Peyer's patch (tissue), 4 donors: ENCODE data around the gene PAK4. TPM values are rescaled to one million over a fixed set of nuclear protein-coding genes. Genes with fewer than 3 reads are reported as not detected.

ENCODE experiments used
- DNase-seq, 3 donors: peaks; one replicate each; pipeline ENCODE4 v3.0.0-alpha.2; 2017 to 2019
- H3K27ac ChIP-seq, 4 donors: fragments of 200-600 bp; sonication (generic); one replicate each; pipeline ENCODE4 v1.5.1; 2016 to 2019
- H3K27me3 ChIP-seq, 2 donors: fragments of 200-600 bp; sonication (generic); one replicate each; pipeline ENCODE4 v1.5.1; 2019
- H3K36me3 ChIP-seq, 3 donors: fragments of 200-600 bp; sonication (generic); one replicate each; pipeline ENCODE4 v1.5.1; 2016 to 2019
- H3K4me1 ChIP-seq, 4 donors: fragments of 200-600 bp; sonication (generic); one replicate each; pipeline ENCODE4 v1.5.1; 2016 to 2019
- H3K4me3 ChIP-seq, 4 donors: fragments of 200-600 bp; sonication (generic); 1 replicate in 3 of 4; 2 replicates in 1 of 4; pipeline ENCODE4 v1.5.1; 2016 to 2019; ENCODE audit warnings: mild to moderate bottlenecking in 1 of 4
- H3K9me3 ChIP-seq, 4 donors: fragments of 200-600 bp; sonication (generic); one replicate each; pipeline ENCODE4 v1.5.1; 2016 to 2019; ENCODE audit warnings: mild to moderate bottlenecking in 1 of 4
- POLR2A ChIP-seq, 2 donors: fragments of 450-650 bp; IDR thresholded peaks; one replicate each; pipeline ENCODE4 v1.5.1; 2017; ENCODE audit warnings: antibody characterized with exemption in 2 of 2, mild to moderate bottlenecking in 2 of 2, moderate library complexity in 2 of 2
- total RNA-seq, 4 donors: library from RNA; depleted of rRNA; stranded (reverse); fragments of >200 nt; gene quantifications; one replicate each; pipeline ENCODE4 v1.1.0, GENCODE V29; 2016
- TF ChIP-seq, protein P1 (sequence below), 6 experiments: fragments of 450-650 bp in 4 of 6; fragments of 200-600 bp in 2 of 6; sonication (generic) in 1 of 6; IDR thresholded peaks; one replicate each; pipeline ENCODE4 v1.5.1; 2017 to 2019; ENCODE audit warnings: antibody characterized with exemption in 6 of 6, mild to moderate bottlenecking in 3 of 6, moderate library complexity in 1 of 6

The PAK4 gene
- total RNA-seq, 4 donors from 2014 or later = 24.8 to 73.0 (median 45.7) TPM

DNA sequence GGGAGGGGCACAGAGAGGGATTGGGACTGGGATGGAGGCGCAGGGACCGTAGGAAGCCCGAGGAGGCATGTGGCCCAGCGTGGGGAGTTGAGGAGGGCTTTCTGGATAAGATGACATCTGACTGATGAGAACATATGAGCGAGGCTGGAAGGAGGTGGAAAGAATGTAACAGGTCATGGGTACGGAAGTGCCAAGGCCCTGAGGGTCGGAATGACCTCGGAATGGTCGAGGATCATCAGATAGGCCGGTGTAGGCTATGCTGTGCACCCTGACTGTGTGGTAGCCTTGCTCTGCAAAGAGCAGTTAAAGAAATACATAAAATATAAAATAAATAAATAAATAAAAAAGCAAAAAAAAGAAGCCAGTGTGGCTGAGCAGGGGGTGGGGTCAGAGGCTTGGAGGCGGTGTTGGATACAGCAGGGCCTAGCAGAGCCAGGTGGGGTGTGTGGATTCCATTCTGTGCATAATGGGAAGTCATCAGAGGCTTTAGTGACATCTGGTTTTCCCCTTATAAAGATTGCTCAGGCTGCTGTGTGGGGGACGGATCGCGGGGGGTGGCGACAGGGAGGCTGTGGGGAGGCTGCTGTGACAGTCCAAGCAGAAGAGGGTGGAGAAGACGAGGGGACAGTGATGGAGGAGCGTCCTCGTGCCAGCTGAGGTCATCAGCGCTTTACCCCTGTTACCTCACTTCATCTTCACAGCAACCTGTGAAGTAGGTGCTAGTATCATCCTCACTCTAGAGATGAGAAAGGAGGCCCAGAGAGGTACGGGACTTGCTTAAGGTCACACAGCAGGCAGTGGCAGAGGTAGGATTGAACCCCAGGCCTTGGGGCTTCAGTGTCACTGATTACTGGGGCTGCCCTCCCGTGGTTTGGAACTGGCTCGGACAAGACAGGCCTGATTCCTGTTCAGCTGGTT is 5.0 kb downstream of the PAK4 start:
- H3K27me3 ChIP-seq = no peaks in the 10 kb centered on the region
- H3K36me3 ChIP-seq = no peaks in the 10 kb centered on the region
- H3K9me3 ChIP-seq = no peaks in the 10 kb centered on the region
- peak overlapping the region in 1 of 4 donors; percentile 5 for H3K27ac ChIP-seq
- no peak for DNase-seq
- no peak overlapping the region for H3K4me3 ChIP-seq
- TF ChIP-seq, protein P1, sequence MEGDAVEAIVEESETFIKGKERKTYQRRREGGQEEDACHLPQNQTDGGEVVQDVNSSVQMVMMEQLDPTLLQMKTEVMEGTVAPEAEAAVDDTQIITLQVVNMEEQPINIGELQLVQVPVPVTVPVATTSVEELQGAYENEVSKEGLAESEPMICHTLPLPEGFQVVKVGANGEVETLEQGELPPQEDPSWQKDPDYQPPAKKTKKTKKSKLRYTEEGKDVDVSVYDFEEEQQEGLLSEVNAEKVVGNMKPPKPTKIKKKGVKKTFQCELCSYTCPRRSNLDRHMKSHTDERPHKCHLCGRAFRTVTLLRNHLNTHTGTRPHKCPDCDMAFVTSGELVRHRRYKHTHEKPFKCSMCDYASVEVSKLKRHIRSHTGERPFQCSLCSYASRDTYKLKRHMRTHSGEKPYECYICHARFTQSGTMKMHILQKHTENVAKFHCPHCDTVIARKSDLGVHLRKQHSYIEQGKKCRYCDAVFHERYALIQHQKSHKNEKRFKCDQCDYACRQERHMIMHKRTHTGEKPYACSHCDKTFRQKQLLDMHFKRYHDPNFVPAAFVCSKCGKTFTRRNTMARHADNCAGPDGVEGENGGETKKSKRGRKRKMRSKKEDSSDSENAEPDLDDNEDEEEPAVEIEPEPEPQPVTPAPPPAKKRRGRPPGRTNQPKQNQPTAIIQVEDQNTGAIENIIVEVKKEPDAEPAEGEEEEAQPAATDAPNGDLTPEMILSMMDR (IDR thresholded peaks at IDR 0.05) = no peak
- TF ChIP-seq POLR2A (IDR thresholded peaks at IDR 0.05) = no peak
- H3K4me1 ChIP-seq = peaks cover 0 to 79% (median 2%) of the 10 kb centered on the region in 4 donors

DNA sequence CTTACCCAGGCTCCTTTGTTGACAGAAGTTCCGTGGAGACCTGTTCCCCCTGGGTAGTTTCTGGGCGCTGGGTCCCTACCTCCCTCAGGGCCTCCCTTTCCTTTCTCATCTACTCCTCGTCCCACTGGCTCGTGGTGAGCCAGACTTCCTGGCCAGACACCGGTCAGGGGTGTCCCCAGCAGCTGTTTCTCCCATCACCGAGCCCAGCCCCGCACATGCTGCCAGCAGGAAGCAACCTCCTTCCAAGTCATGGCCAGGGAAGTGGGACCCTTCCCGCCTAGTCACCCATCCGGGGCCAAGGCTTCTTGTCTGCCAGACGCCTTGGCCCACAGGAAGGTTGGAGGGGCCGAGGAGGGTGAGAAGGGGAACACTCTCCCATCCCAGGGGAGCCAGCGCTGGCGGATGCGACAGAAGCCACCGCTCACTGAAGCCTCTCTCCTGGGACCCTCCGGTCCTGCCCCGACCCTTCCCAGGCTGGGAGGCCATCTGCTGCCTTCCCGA is 5.7 kb downstream of the PAK4 start:
- H3K9me3 ChIP-seq = no peaks in the 10 kb centered on the region
- no peaks in the 10 kb centered on the region for H3K27me3 ChIP-seq
- TF ChIP-seq, protein P1 (IDR thresholded peaks at IDR 0.05) = no peak
- TF ChIP-seq POLR2A (IDR thresholded peaks at IDR 0.05) = no peak
- peaks cover 0 to 82% (median 3%) of the 10 kb centered on the region in 4 donors for H3K4me1 ChIP-seq
- no peak for DNase-seq
- H3K36me3 ChIP-seq = no peaks in the 10 kb centered on the region
- no peak overlapping the region for H3K4me3 ChIP-seq
- H3K27ac ChIP-seq = peak overlapping the region in 1 of 4 donors; percentile 32

DNA sequence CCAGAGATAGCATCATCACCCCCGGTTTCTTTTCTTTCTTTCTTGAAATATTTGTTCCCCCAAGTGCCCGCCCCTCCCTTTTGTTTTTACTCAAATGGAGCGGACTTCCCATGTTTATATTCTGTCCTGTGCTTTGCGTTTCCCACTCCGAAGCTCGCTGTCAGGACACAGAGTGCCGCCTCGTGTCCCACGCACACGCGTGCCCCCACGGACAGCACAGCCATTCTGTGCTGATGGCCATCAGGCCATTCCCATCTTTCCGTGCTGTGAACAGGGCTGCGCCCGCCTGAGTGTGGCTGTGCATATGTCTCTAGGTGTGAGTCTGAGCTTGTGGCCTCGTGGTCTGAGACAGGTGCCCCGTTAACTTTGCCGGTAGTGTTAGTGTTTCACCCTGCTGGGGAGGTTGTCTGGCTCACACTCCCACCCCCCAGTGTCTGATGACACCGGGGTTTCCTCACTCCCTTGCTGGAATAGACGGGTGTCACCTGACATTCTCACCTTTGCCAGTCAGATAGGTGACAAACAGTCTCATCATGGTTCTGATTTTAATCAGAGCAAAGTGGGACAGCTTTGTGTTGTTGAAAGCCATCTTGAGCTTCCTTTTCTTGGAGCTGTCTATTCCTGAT is 6.9 kb downstream of the PAK4 start:
- TF ChIP-seq, protein P1 (IDR thresholded peaks at IDR 0.05) = no peak
- no peak for TF ChIP-seq POLR2A (IDR thresholded peaks at IDR 0.05)
- peaks cover 0 to 82% (median 6%) of the 10 kb centered on the region in 4 donors for H3K4me1 ChIP-seq
- H3K27me3 ChIP-seq = no peaks in the 10 kb centered on the region
- H3K4me3 ChIP-seq = no peak overlapping the region
- DNase-seq = no peak
- peak overlapping the region in 1 of 4 donors; percentile 22 for H3K27ac ChIP-seq
- no peaks in the 10 kb centered on the region for H3K36me3 ChIP-seq
- H3K9me3 ChIP-seq = no peaks in the 10 kb centered on the region

DNA sequence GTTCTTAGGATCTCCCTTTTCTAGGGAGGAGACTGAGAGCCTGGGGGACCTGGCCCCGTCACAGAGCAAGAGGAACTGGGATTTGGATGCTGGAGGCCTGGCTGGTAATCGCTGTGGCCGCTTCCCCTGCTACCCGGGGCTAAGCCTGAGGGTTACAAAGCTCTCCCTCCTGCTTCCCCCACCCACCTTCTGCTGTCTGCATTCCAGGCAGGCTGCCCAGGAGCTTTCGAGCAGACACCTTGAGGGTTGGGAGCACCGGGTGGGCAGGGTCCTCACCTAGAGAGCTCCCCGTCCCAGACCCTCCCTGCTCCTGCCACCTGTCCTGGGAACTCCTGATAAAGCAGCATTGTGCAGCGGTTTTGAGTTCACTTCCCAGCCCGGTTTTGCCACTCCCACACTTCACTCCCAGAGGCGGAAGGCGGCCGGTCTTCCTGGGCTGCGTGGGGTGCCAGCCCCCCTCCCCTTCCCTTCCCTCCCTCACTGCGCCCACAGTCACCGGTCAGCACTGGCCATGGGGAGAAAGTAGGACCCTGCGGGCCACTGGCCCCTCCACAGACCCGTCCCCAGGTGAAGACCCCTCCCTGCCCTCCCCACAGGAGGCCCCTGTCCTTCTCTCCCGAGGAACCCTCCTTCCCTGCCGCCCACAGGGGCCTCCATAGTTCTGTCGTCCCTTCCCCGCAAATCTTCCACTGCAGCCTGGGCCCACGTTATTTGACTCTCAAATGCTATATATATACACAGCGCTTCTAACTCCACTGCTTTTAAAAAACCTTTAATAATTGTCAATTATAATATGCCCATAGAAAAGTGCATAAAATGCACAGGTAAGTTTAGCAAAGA is 8.1 kb downstream of the PAK4 start:
- Histone ChIP-seq H3K27ac (peak overlapping the region in 2 of 4 donors; percentile 22 to 64), H3K4me3 (no peak overlapping the region), H3K4me1 (peaks cover 0 to 77% (median 6%) of the 10 kb centered on the region in 4 donors), H3K27me3 (no peaks in the 10 kb centered on the region), H3K36me3 (no peaks in the 10 kb centered on the region), H3K9me3 (no peaks in the 10 kb centered on the region)
- no peak for TF ChIP-seq POLR2A (IDR thresholded peaks at IDR 0.05)
- TF ChIP-seq, protein P1 (IDR thresholded peaks at IDR 0.05) = no peak
- DNase-seq = peak in 1 of 3 donors; percentile 61

DNA sequence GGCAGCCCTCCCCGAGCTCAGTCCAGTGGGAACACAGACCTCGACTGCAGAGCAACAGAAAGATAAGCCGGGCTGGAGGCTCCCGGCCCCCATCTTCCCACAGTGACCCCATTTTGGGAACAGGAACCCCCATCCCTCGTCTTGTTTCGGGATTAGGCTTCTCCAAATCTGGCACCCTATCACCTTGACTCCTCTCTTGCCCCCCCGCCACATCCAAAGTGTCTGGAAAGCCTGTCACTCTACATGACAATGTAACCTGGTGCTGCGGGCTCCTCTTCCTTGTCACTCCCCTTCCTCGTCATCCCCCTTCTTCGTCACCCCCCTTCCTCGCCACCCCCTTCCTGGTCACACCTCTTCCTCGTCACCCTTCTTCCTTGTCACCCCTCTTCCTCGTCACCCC is 10.1 kb downstream of the PAK4 start:
- Histone ChIP-seq H3K36me3 (no peaks in the 10 kb centered on the region), H3K27ac (no peak overlapping the region), H3K9me3 (no peaks in the 10 kb centered on the region), H3K27me3 (no peaks in the 10 kb centered on the region), H3K4me1 (peaks cover 0 to 76% (median 6%) of the 10 kb centered on the region in 4 donors), H3K4me3 (no peak overlapping the region)
- TF ChIP-seq, protein P1 (IDR thresholded peaks at IDR 0.05) = no peak
- TF ChIP-seq POLR2A (IDR thresholded peaks at IDR 0.05) = no peak
- DNase-seq = no peak
